Stimulated activated CD4-positive, alpha-beta T cell treated with anti-CD3 and anti-CD28 coated beads, Interleukin-4, amount 100 ng/mL, for 24 hours (primary cell): ENCODE results near the gene ZNF664.
"Not testable (repeated sequence)": the region's sequence is repeated elsewhere in the genome, so short reads cannot be mapped to it uniquely, and the experiment has no call there.

Experiments used
- DNase-seq: peaks from one replicate; pipeline ENCODE4 v3.0.0-alpha.2; 2020

The ZNF664 gene

DNA sequence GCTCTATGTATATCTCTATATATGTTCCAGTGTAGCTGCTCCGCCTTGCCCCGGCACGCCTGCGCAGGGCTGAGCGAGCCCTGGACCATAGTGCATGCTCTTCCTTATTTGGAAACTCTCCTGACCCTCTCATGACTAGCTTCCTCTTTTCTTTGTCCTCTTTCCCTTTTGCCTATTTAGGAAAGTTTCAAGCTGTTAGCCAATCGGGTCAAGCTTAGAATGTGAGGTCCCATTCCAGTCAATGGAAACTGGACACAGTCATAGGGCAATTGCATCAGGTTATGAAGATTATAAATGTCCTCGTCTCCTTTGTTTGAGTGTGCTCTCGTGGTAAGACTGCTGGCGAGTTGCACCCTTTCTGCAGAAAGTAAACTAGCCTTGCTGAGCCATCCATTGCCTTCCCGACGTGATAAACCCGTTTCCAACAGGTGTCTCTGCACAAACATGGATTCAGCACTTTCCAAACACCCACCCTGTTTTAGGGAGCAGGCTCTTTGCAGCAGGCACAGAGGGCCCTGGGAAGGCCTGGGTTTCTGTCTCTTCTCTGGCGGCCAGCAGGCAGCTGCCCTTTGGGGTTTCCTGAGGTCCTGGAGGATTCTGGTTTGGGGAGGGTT lies 31.3 kb upstream of the ZNF664 start:
- no peak for DNase-seq

GRCh38 chr12:123942238-123942653 lies 30.8 kb upstream of the ZNF664 start:
- no peak for DNase-seq

DNA sequence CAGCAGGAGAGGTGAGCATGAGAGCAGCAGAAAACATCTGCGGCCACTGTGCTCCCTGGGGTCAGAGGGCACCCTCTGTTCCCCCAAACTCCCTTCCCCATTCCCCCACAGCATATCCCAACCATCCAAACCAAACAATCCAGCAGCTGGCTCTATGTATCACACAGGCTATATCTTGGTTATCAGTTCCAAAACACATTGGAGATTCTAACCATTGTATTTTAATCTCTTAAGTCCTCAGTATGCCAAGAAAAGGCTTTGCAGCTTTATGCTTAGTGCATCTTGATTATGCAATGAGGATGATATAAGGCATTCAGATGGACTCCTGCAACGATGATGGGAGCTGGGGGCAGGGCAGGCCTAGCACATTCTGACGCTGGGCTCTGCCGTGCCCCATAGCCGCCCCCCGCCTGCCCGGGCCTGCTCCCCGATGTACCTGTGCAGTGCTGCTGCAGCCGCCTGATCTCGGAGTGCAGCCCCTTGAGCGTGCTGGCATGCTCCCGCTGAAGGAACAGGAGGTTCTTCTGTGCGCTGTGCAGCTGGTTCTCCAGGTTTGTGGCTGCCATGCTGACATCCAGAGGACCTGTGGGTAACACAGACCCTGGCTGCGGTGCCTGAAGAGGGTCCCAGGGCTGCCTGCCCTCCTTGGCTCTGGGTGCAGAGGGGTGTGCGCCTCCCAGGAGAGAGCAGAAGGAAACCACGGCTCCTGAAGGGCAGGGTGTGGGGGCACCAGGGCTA lies 29.9 kb upstream of the ZNF664 start:
- DNase-seq: no peak

- DNase-seq: no peak
Measured at GRCh38 chr12:123943816-123944215, 29.2 kb upstream of the ZNF664 start.

DNA sequence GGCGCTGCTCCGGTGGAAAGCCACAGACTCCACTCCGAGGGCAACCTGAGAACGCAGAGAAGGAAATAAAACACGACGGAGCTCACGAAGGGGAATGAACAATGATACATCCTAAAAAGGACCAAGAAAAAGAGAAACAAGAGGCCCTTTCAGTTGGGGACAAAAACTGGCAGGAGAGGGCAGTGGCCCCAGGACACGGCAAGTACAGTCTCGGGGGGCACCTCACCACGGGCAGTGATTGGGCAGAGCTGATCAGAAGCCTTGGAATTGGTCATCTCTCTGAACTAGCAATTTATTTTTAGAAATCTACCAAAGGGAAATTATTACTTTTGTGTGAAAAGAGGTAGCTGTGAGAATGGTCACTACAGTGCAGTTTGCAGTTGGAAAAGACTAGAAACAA lies 28.3 kb upstream of the ZNF664 start:
- no peak for DNase-seq

DNA sequence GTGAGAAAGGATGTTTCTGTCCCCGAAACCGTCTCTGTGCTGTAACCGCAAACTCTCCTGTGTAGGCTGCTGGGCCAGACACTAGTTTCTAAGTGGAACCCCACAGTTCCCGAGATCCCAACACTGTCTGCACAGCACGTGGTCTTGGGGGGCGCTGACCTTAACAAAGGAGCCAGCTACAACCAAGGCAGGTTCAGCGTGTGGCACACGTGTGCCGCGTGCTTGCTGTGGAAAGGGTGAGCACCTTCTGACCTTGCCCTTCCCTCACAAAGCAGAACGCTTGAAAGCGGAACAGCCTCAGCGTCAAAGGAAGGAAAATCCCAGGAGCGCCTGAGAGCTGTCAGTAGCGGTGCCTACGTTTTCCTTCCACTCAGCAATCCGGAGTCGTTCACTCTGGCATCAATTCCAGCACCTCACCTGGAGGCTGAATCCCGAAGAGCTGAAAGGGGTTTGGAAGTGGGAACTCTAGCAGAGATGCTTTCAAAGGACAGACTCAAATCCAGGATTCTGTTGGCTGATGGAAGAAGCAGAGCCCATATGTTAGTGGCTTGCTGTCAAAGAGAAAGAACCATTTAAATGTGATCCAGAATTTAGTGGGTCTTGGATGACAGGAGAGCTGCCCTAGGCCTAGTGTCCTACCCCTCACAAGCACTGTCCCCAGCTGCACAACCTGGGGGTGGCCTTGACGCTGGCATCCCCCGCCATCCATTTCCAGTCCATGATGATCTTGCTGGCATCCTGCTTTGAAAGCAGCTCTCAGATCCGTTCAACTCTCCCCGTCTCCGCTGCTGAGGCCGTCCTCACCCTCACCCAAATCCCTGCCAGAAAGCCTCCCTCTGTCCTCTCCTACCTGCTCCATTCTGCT lies 27.5 kb upstream of the ZNF664 start:
- no peak for DNase-seq

DNA sequence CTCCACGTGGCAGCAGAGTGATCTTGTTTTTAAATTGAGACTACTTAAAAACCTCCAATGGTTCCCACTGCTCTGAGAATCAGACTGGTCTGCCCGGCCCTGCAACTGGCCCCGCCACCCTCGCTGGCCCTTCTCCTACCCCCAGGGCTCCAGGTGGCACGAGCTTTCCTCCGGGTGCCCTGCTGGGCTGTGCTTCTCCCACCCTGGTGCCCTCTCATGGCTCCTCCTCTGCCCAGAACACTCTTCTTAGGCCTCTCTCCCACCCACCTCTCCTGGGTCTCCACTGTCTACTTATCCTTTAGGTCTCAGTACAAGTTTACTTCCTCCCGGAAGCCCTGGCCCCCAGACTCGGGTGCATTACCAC lies 26.9 kb upstream of the ZNF664 start:
- DNase-seq: no peak

- not testable (repeated sequence) for DNase-seq
Measured at GRCh38 chr12:123946516-123947505, 26.2 kb upstream of the ZNF664 start.

GRCh38 chr12:123947531-123947930 lies 25.5 kb upstream of the ZNF664 start:
- not testable (repeated sequence) for DNase-seq

- no peak for DNase-seq
Measured at GRCh38 chr12:123948401-123948795, 24.6 kb upstream of the ZNF664 start.

DNA sequence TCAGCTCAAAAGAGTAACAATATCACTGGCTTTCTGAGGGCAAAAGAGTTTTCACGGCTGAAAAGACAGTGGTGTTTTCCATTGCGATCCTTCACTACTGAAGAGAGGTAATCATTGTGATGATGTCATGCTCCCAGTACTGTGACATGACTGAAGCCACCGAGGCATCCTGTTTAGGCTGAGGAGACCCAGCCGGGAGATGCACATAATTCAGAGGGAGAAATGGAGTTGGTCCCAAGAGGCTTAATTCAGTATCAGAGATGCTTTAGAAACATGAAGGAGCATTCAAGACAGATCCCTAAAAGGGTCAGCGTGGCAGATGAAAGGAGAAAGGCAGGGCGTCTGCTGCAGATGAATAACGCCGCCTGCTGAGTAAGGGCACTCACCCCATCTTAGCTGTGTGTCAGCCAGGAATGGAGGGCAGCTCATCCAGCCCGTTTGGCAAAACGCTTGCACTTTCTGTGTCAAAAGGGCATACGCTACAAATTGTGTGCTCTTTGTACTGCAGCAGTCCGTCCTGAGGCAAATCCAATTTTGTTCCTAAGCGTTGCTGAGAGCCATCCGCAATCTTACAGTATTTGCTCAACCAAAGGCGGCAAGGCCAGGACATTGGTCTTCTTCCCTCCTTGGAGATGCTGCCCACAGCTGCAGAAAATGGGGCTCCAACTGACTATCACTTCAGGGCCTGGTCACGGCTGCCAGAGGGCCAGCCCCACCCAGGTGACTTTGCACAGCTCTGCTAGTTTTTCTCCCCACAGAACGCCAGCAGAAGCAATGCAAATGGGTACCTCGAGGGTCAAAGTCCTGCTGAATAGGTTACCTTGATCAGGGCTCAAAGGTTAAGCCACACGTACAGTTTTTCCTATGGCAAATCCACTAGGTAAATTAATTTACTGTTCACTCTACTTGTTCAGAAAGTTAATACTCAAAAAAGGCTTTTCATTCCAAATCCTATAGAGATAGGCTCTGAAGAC lies 23.9 kb upstream of the ZNF664 start:
- DNase-seq: no peak

GRCh38 chr12:123949770-123950165 lies 23.2 kb upstream of the ZNF664 start:
- no peak for DNase-seq

DNA sequence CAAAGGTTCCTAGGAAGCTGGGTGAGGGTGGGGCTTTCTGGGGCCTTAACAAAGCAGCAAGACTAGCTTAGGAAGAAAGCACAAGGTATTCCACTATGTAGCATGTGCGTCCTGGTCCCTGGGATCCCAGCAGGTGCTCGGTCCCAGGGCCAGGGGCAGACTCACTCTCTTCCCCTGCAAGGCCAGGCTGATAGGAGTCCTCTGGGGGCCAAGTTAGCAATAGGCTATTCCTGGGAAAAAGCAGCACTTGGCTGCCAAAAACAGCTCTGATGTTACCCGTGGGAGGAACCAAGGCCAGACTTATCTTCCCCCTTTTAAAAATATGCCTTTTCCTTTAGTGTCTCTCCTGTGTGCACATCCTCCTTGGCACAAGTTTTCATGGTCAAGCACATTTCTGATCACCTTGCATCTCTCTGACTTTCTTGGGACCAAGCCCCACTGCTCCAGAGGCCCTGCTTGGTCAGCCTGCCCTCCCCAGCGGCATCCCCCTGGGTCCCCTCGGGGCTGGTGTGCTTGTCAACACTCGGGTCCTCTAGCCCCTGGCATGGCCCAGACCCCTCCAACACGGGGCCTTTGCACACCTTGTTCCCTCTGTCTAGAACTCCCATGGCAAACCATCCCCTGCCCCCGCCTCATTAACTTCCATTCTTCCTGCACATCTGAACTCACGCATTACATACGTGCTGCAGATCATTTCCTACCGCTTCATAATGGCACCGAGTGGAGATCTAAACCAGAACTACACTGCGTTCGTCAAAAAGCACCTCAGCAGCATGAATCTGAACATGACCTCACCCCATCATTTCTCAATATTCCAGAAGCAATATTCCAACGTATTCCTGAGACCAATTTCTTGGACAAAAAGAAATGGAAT lies 22.3 kb upstream of the ZNF664 start:
- DNase-seq: no peak

DNA sequence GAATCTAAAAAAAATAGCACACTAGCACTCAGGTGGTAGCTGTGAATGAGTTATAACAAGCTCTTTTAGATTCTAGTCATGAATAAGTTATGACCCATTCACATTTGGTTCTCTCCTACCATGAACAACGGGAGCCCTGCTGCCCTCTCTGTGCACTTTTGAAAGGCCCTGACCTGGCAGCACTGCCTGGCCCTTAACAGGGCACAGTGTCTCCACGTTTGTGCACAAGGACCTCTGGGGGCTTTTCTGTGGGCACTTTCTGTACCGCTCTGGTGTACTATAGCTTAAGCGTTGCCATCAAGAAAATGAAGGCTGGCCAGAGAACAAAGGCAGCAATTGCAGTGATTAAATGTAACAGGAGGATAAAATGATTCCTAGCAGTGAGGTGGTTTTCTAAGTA lies 21.5 kb upstream of the ZNF664 start:
- DNase-seq: no peak

- DNase-seq: no peak
Measured at GRCh38 chr12:123952037-123952436, 21.0 kb upstream of the ZNF664 start.

DNA sequence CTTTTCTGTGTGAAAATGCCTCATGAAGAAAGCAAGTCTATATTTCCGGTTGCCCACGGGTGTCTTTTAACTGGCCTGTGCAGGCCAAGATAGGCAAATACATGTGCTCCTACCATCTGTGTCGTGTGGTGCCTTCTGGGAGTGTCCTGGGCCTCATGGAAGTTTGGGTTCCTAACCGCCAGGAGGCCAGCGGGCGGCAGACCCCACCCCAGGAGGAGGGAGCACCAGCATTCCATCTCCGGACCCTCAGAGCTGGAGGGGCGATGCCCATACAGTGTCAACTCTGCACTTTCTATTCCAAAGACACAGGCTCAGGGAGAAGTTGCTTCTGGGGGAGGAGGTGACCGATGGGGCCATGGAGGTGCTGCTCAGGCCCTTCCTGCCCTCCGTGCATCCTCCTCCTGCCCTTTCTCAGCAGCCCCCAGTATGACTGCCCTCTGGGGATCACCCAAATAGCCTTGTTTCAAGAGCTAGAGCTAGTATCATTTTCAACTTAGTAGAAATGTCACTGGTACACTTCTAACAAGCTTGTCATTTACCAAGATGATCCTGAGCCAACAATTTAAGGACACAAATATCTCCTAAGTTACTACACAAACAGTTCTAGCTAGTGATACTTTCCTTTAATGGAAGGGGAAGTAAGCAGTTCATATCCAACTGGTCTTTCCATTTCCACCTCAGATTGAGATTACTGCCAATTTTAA lies 18.2 kb upstream of the ZNF664 start:
- DNase-seq: no peak

DNA sequence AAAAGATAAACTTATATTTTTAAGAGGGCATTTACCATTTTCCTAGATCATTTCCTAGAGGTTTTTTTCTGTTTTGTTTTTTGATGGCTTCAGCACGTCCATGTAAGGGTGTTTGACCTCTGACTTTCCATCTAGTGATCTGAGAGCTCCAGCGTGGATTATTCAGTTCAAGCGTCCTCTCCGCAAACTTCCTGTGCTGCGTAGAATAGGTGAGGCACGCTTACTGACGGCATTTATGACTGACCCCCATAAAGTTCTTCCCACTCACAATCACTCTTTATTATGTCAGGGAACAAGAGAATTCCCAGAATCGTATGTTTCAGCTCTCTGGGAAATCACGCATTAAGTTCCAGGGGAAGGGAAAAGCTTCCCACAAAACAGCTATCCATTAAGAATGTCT lies 16.8 kb upstream of the ZNF664 start:
- no peak for DNase-seq

DNA sequence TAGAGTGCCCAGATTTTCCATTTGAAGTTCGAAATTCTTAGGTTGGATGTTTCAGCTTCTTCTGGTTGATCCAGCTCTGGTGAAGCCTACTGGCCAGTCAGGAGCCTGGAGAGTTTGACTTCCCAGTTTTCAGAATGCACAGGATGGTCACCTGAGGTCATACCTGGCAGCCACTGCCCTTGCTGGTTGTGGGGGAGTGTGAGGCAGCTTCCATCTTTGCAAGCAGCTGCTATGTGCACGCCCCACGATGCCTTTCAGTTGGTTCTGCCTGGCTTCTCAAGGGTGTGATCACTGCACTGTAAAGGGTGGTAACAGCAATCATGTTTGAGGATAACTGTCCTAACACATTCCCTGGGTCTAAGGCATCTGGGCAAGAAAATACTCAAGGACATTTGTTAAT lies 15.8 kb upstream of the ZNF664 start:
- DNase-seq: no peak

GRCh38 chr12:123958462-123958861 lies 14.6 kb upstream of the ZNF664 start:
- DNase-seq: no peak

DNA sequence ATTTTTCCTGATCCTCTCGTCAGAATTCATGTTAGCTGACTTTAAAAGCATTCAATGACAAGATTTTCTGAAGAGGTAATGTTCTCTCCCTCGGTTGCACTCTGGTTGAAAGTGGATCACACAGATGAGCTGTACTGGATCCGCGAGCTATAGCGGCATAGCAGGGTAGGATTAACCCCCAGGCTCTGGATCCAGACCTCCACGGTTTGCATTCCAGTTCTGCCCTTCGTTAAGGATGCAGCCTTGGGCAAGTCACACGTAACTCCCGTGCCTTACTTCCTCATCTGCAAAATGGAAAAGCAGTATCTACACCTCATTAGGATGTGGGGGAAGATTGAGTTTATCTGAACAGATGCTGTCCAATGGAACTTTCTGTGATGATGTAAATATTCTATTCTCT lies 14.1 kb upstream of the ZNF664 start:
- DNase-seq: no peak
